ENCODE results near the gene PAAF1.

Gene PAAF1

DNA sequence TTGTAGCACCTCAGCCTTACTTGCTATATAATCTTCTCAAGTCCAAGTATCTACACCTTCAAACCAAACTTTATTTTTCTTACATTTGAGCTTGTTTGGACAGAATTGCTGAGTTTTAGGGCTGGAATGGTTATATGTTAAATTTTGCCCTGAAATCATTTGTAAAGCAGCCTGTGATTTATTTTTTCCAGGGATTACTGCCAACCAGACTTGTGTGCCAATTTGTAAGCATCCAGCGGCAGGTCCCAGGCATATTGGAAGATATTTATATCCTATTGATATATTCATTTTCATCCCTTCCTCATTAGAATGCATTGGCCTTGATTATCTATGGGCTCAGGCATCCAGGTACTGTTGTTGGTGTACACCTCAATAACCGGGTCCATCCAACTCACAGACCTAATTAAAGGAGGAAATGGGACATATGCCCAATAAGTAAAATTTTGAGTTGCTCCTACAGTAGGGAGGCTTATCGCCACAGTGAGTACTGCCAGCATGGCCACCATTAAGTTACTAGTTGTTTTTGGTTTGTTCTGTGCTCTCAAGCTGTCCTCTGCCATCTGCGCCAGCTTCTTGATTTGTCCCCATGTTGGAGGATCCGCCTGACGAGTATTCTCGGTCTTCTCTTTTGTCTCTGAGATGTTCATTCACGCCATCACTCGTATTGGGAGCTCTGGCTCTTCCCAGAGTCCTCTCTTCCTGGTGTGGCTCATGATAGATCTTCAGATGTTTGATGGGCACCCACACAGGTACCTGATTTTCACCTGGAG, 64.2 kb downstream of the PAAF1 start:
- Histone ChIP-seq H2BK120ac (ENCODE audit: insufficient read depth, low read length, poor library complexity) (no peak overlapping the region), H3K79me1 (ENCODE audit: low read length) (no peaks in the 10 kb centered on the region), H2BK12ac (ENCODE audit: low read length) (no peak overlapping the region), H3K23ac (ENCODE audit: low read length) (no peak overlapping the region), H3K27ac (ENCODE audit: low read depth, low read length) (no peak overlapping the region), H3K14ac (ENCODE audit: low read length) (no peak overlapping the region), H3K4me3 (ENCODE audit: low read depth, low read length) (no peak overlapping the region), H4K12ac (ENCODE audit: low read depth, low read length) (no peak overlapping the region), H2BK5ac (ENCODE audit: low read depth, low read length, poor library complexity) (no peak overlapping the region), H4K91ac (ENCODE audit: low read depth, low read length) (no peak overlapping the region), H3K9me3 (ENCODE audit: insufficient read depth, low read depth, low read length) (peaks cover 22% of the 10 kb centered on the region), H3K4ac (ENCODE audit: low read depth, low read length) (no peak overlapping the region), H4K8ac (ENCODE audit: low read depth, low read length) (no peak overlapping the region), H3K27me3 (ENCODE audit: insufficient read depth, low read length) (no peaks in the 10 kb centered on the region), H3K4me1 (ENCODE audit: control insufficient read depth in 1 of 2, insufficient read depth in 2 of 2, low read length in 2 of 2) (no peaks in the 10 kb centered on the region), H3K9ac (ENCODE audit: low read length) (no peak overlapping the region), H3K4me2 (ENCODE audit: low read length) (no peak overlapping the region), H3K79me2 (ENCODE audit: control insufficient read depth, insufficient read depth, low read length, poor library complexity) (no peaks in the 10 kb centered on the region), H3K18ac (ENCODE audit: low read length) (no peak overlapping the region), H2AFZ (ENCODE audit: insufficient read depth, low read length, poor library complexity) (no peak overlapping the region), H3K36me3 (ENCODE audit: control insufficient read depth in 1 of 2, insufficient read depth in 2 of 2, low read length in 2 of 2) (peaks cover 3 to 11% of the 10 kb centered on the region in 2 experiments), H2AK5ac (ENCODE audit: low read length) (no peak overlapping the region)
- WGBS (ENCODE audit: extremely low coverage, insufficient coverage, insufficient read length), result no CpG with 5 or more reads among the region's 9 CpGs
- no peak for DNase-seq

DNA sequence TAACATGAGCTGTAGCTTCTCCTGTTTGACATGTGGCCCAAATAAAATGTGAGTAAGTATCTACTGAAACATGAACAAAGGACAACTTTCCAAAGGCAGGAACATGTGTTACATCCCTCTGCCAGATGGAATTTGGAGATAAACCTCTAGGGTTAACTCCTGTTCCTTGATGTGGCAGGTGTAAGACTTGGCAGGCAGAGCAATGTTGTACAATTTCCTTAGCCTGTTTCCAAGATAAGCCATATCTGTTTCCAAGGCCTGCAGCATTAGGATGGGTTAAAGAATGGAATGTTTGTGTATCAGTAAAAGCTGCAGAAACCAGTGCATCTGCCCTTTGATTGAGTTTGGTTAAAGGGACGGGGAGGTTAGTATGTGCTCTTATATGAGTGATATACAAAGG, 65.2 kb downstream of the PAAF1 start:
- peaks cover 6 to 13% of the 10 kb centered on the region in 2 experiments for H3K36me3 ChIP-seq (ENCODE audit: control insufficient read depth in 1 of 2, insufficient read depth in 2 of 2, low read length in 2 of 2)
- no peaks in the 10 kb centered on the region for H3K79me2 ChIP-seq (ENCODE audit: control insufficient read depth, insufficient read depth, low read length, poor library complexity)
- no peaks in the 10 kb centered on the region for H3K4me1 ChIP-seq (ENCODE audit: control insufficient read depth in 1 of 2, insufficient read depth in 2 of 2, low read length in 2 of 2)

DNA sequence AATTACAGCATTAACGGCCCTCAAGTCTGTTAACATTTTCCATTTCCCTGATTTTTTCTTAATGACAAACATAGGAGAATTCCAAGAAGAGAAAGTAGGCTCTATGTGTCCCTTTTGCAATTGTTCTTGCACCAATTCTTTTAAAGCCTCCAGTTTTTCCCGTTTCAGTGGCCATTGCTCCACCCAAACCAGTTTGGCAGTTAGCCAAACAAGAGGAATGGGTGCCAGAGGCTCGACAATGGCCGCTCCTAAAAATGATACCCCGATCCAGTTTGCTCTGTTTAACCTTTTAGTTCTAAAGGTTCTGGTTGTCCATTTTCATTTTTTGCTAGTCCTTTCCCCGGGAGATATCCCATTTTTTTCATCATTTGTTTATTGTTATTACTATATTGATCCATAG, 67.3 kb downstream of the PAAF1 start:
- Histone ChIP-seq H2BK12ac (ENCODE audit: low read length) (no peak overlapping the region), H3K23ac (ENCODE audit: low read length) (no peak overlapping the region), H3K27me3 (ENCODE audit: insufficient read depth, low read length) (no peaks in the 10 kb centered on the region), H4K12ac (ENCODE audit: low read depth, low read length) (no peak overlapping the region), H2BK120ac (ENCODE audit: insufficient read depth, low read length, poor library complexity) (no peak overlapping the region), H3K27ac (ENCODE audit: low read depth, low read length) (no peak overlapping the region), H3K4me1 (ENCODE audit: control insufficient read depth in 1 of 2, insufficient read depth in 2 of 2, low read length in 2 of 2) (no peaks in the 10 kb centered on the region), H2BK5ac (ENCODE audit: low read depth, low read length, poor library complexity) (no peak overlapping the region), H3K14ac (ENCODE audit: low read length) (no peak overlapping the region), H3K4ac (ENCODE audit: low read depth, low read length) (no peak overlapping the region), H3K4me3 (ENCODE audit: low read depth, low read length) (no peak overlapping the region), H4K91ac (ENCODE audit: low read depth, low read length) (no peak overlapping the region), H3K36me3 (ENCODE audit: control insufficient read depth in 1 of 2, insufficient read depth in 2 of 2, low read length in 2 of 2) (peaks cover 3 to 8% of the 10 kb centered on the region in 2 experiments), H3K9ac (ENCODE audit: low read length) (no peak overlapping the region), H2AFZ (ENCODE audit: insufficient read depth, low read length, poor library complexity) (no peak overlapping the region), H3K79me1 (ENCODE audit: low read length) (no peaks in the 10 kb centered on the region), H3K79me2 (ENCODE audit: control insufficient read depth, insufficient read depth, low read length, poor library complexity) (no peaks in the 10 kb centered on the region), H4K8ac (ENCODE audit: low read depth, low read length) (no peak overlapping the region), H3K18ac (ENCODE audit: low read length) (no peak overlapping the region), H3K9me3 (ENCODE audit: insufficient read depth, low read depth, low read length) (peaks cover 11% of the 10 kb centered on the region), H3K4me2 (ENCODE audit: low read length) (no peak overlapping the region), H2AK5ac (ENCODE audit: low read length) (no peak overlapping the region)
- WGBS (ENCODE audit: extremely low coverage, insufficient coverage, insufficient read length), result no CpG with 5 or more reads among the region's 6 CpGs
- peak in 1 of 2 donors; percentile 45 for DNase-seq

More for the DNA sequence above, 65.2 kb downstream of the PAAF1 start:
- Histone ChIP-seq H2BK12ac (ENCODE audit: low read length) (no peak overlapping the region), H4K8ac (ENCODE audit: low read depth, low read length) (no peak overlapping the region), H4K91ac (ENCODE audit: low read depth, low read length) (no peak overlapping the region), H3K79me1 (ENCODE audit: low read length) (no peaks in the 10 kb centered on the region), H3K23ac (ENCODE audit: low read length) (no peak overlapping the region), H3K4me3 (ENCODE audit: low read depth, low read length) (no peak overlapping the region), H2BK120ac (ENCODE audit: insufficient read depth, low read length, poor library complexity) (no peak overlapping the region), H3K4me2 (ENCODE audit: low read length) (no peak overlapping the region), H3K4ac (ENCODE audit: low read depth, low read length) (no peak overlapping the region), H4K12ac (ENCODE audit: low read depth, low read length) (no peak overlapping the region), H3K27ac (ENCODE audit: low read depth, low read length) (no peak overlapping the region), H3K18ac (ENCODE audit: low read length) (no peak overlapping the region), H2BK5ac (ENCODE audit: low read depth, low read length, poor library complexity) (no peak overlapping the region), H3K9me3 (ENCODE audit: insufficient read depth, low read depth, low read length) (peaks cover 24% of the 10 kb centered on the region), H3K27me3 (ENCODE audit: insufficient read depth, low read length) (no peaks in the 10 kb centered on the region), H2AFZ (ENCODE audit: insufficient read depth, low read length, poor library complexity) (no peak overlapping the region), H3K9ac (ENCODE audit: low read length) (no peak overlapping the region), H2AK5ac (ENCODE audit: low read length) (no peak overlapping the region), H3K14ac (ENCODE audit: low read length) (no peak overlapping the region)
- peak in 1 of 2 donors; percentile 70 for DNase-seq
- WGBS (ENCODE audit: extremely low coverage, insufficient coverage, insufficient read length), result no CpG with 5 or more reads among the region's 1 CpG

DNA sequence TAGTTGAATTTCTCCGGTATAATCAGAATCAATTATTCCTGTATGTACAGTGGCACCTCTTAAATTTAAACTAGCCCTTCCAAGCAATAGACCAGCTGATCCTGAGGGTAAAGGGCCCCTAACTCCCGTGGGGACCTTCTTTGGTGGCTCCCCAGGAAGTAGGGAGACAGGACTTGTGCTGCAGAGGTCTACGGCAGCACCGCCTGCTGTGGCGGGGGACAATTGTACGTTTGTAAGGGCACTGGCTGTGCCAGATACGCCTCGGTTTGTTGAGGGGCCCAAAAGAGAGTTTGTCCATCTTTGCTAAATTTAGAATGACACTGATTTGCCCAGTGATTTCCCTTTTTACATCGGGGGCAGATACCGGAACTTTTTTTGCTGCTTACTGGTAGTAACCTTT, 68.1 kb downstream of the PAAF1 start:
- WGBS (ENCODE audit: extremely low coverage, insufficient coverage, insufficient read length), result no CpG with 5 or more reads among the region's 10 CpGs
- Histone ChIP-seq H3K36me3 (ENCODE audit: control insufficient read depth in 1 of 2, insufficient read depth in 2 of 2, low read length in 2 of 2) (peaks cover 3 to 8% of the 10 kb centered on the region in 2 experiments), H3K4me3 (ENCODE audit: low read depth, low read length) (no peak overlapping the region), H2AK5ac (ENCODE audit: low read length) (no peak overlapping the region), H4K8ac (ENCODE audit: low read depth, low read length) (no peak overlapping the region), H3K23ac (ENCODE audit: low read length) (no peak overlapping the region), H3K4me2 (ENCODE audit: low read length) (no peak overlapping the region), H3K4me1 (ENCODE audit: control insufficient read depth in 1 of 2, insufficient read depth in 2 of 2, low read length in 2 of 2) (no peaks in the 10 kb centered on the region), H3K18ac (ENCODE audit: low read length) (no peak overlapping the region), H3K9me3 (ENCODE audit: insufficient read depth, low read depth, low read length) (peaks cover 11% of the 10 kb centered on the region), H2BK5ac (ENCODE audit: low read depth, low read length, poor library complexity) (no peak overlapping the region), H3K14ac (ENCODE audit: low read length) (no peak overlapping the region), H4K12ac (ENCODE audit: low read depth, low read length) (no peak overlapping the region), H3K4ac (ENCODE audit: low read depth, low read length) (no peak overlapping the region), H3K27ac (ENCODE audit: low read depth, low read length) (no peak overlapping the region), H4K91ac (ENCODE audit: low read depth, low read length) (no peak overlapping the region), H3K79me2 (ENCODE audit: control insufficient read depth, insufficient read depth, low read length, poor library complexity) (no peaks in the 10 kb centered on the region), H3K9ac (ENCODE audit: low read length) (no peak overlapping the region), H3K79me1 (ENCODE audit: low read length) (no peaks in the 10 kb centered on the region), H2BK120ac (ENCODE audit: insufficient read depth, low read length, poor library complexity) (no peak overlapping the region), H2BK12ac (ENCODE audit: low read length) (no peak overlapping the region), H2AFZ (ENCODE audit: insufficient read depth, low read length, poor library complexity) (no peak overlapping the region), H3K27me3 (ENCODE audit: insufficient read depth, low read length) (no peaks in the 10 kb centered on the region)
- DNase-seq, result no peak
